ENCODE results near the gene CES2. TPM values are rescaled to one million over a fixed set of nuclear protein-coding genes. Genes with fewer than 3 reads are reported as not detected.
A peak's percentile ranks its signal among the peaks of the same experiment; 100 is the strongest.

Gene CES2
- total RNA-seq, 1 experiment from 2014 or later: 35.4 TPM

- Histone ChIP-seq H3K9me3 (ENCODE audit: control insufficient read depth in 1 of 2, insufficient read depth in 1 of 2, low read depth in 1 of 2, low read length in 2 of 2) (no peaks in the 10 kb centered on the region), H4K20me1 (ENCODE audit: insufficient read depth) (no peaks in the 10 kb centered on the region), H3K79me2 (ENCODE audit: insufficient read depth, low read length) (peaks cover 58% of the 10 kb centered on the region), H3K4me3 (replicated peaks in 1 of 2; ENCODE audit: low read depth in 1 of 2, low read length in 2 of 2) (peak overlapping the region; percentile 99), H3K27ac (ENCODE audit: low read depth, low read length) (peak overlapping the region; percentile 95), H3K9me2 (ENCODE audit: insufficient read depth) (no peaks in the 10 kb centered on the region), H3K36me3 (ENCODE audit: control insufficient read depth in 1 of 2, insufficient read depth in 2 of 2, low read length in 2 of 2) (peaks cover 5 to 17% of the 10 kb centered on the region in 2 experiments; a peak in 2 of 4 replicates), H2AFZ (ENCODE audit: low read depth, low read length, poor library complexity, severe bottlenecking) (no peak overlapping the region), H3K4me1 (ENCODE audit: control insufficient read depth in 1 of 2, insufficient read depth in 2 of 2, low read length in 2 of 2) (peaks cover 0 to 35% of the 10 kb centered on the region in 2 experiments; a peak in 3 of 4 replicates), H3K27me3 (ENCODE audit: insufficient read depth, low read length) (no peaks in the 10 kb centered on the region), H3K9ac (ENCODE audit: low read length) (peak overlapping the region; percentile 98), H3K4me2 (ENCODE audit: low read length) (peak overlapping the region; percentile 97)
- POLR2A ChIA-PET: no interaction called here
- BruUV-seq (replicated peaks): TSS peak; percentile 53
- DNase-seq (ENCODE audit: low read depth, low spot score): no peak
- intact Hi-C loops (cut with micrococcal nuclease): no loop called here
- RAD21 ChIA-PET (ENCODE audit: low non-redundant PET in 1 of 2, low total read pairs in 2 of 2, uncharacterized antibody in 2 of 2, unreplicated experiment in 2 of 2): no interaction called here
- CTCF ChIA-PET: no interaction called here
- ATAC-seq: peak; percentile 37
- TF ChIP-seq TCF7L2 (IDR thresholded peaks at IDR 0.05; ENCODE audit: borderline replicate concordance, extremely low read depth, insufficient read depth, insufficient read length) (no peak), YY1 (IDR thresholded peaks at IDR 0.05; ENCODE audit: extremely low read depth, insufficient replicate concordance, low read depth, low read length) (no peak), SP1 (IDR thresholded peaks at IDR 0.05; ENCODE audit: low read depth) (no peak), FOSL1 (IDR thresholded peaks at IDR 0.05; ENCODE audit: low read depth) (no peak), ZNF274 (IDR thresholded peaks at IDR 0.05; ENCODE audit: low read depth, low read length) (no peak), REST (IDR thresholded peaks at IDR 0.05; ENCODE audit: low read depth) (no peak), SIN3A (IDR thresholded peaks at IDR 0.05; ENCODE audit: low read depth) (no peak), ELF1 (IDR thresholded peaks at IDR 0.05; ENCODE audit: borderline replicate concordance, low read depth) (no peak), EZH2phosphoT487 (IDR thresholded peaks at IDR 0.05; ENCODE audit: borderline replicate concordance) (no peak), SRF (IDR thresholded peaks at IDR 0.05; ENCODE audit: low read depth) (no peak)
Observed at GRCh38 chr16:66933776-66934137, 1.6 kb upstream of the CES2 start.

Data from HCT116 (cell line).